CD4-positive, CD25-positive, alpha-beta regulatory T cell (primary cell): ENCODE data around the gene NHLRC3. TPM values are rescaled to one million over a fixed set of nuclear protein-coding genes. Genes with fewer than 3 reads are reported as not detected.
"Not testable (repeated sequence)": the region's sequence is repeated elsewhere in the genome, so short reads cannot be mapped to it uniquely, and the experiment has no call there.

Experiments
- ATAC-seq, 2 donors: fragments of 150-1000 bp; cut with Tn5 transposase; one replicate each; pipeline ENCODE4 v1.10.0; 2021; ENCODE audit warnings: low read depth in 2 of 2, moderate number of reproducible peaks in 2 of 2, moderate library complexity in 1 of 2
- DNase-seq, 3 donors: peaks; one replicate each; pipeline versions ENCODE4 v3.0.0 to v3.0.0-alpha.2; 2012 to 2022; ENCODE audit warnings: mixed read lengths in 1 of 3
- H3K27ac ChIP-seq: one replicate; pipeline ENCODE4 v1.7.0; 2013; ENCODE audit warnings: mild to moderate bottlenecking, low read length; ENCODE audit not compliant: insufficient read depth, poor library complexity, severe bottlenecking
- H3K27me3 ChIP-seq: one replicate; pipeline ENCODE4 v1.7.0; 2013; ENCODE audit warnings: low read length; ENCODE audit not compliant: control insufficient read depth, insufficient read depth
- H3K36me3 ChIP-seq: one replicate; pipeline ENCODE4 v1.7.0; 2013; ENCODE audit warnings: mild to moderate bottlenecking, low read length, moderate library complexity; ENCODE audit not compliant: control insufficient read depth, insufficient read depth
- H3K4me1 ChIP-seq: 2 replicates; pipeline ENCODE4 v1.7.0; 2013; ENCODE audit warnings: mild to moderate bottlenecking, low read length; ENCODE audit not compliant: insufficient read depth, control insufficient read depth, poor library complexity, severe bottlenecking
- H3K4me3 ChIP-seq: one replicate; pipeline ENCODE4 v1.7.0; 2013; ENCODE audit warnings: low read depth, mild to moderate bottlenecking, low read length, moderate library complexity
- H3K9me3 ChIP-seq, 2 experiments: 1 replicate in 1 of 2; 2 replicates in 1 of 2; pipeline ENCODE4 v1.7.0; 2013; ENCODE audit warnings: low read length in 2 of 2, mild to moderate bottlenecking in 1 of 2, moderate library complexity in 1 of 2; ENCODE audit not compliant: control insufficient read depth in 2 of 2
- H3K27ac Mint-ChIP-seq, 3 donors: one replicate each; pipeline ENCODE4 v1.8.0; 2020 to 2022; ENCODE audit warnings: mild to moderate bottlenecking in 3 of 3, mixed read lengths in 3 of 3, moderate library complexity in 2 of 3
- H3K27me3 Mint-ChIP-seq: one replicate; pipeline ENCODE4 v1.8.0; 2022; ENCODE audit warnings: mild to moderate bottlenecking, mixed read lengths
- H3K36me3 Mint-ChIP-seq: one replicate; pipeline ENCODE4 v1.8.0; 2020; ENCODE audit warnings: mixed read lengths
- H3K4me1 Mint-ChIP-seq, 4 donors: one replicate each; pipeline ENCODE4 v1.8.0; 2020 to 2022; ENCODE audit warnings: mixed read lengths in 4 of 4, mild to moderate bottlenecking in 1 of 4
- H3K4me3 Mint-ChIP-seq, 4 donors: one replicate each; pipeline ENCODE4 v1.8.0; 2020 to 2022; ENCODE audit warnings: mild to moderate bottlenecking in 4 of 4, mixed read lengths in 4 of 4, moderate library complexity in 3 of 4
- H3K9me3 Mint-ChIP-seq, 7 donors: one replicate each; pipeline ENCODE4 v1.8.0; 2020 to 2022; ENCODE audit warnings: mixed read lengths in 7 of 7, mild to moderate bottlenecking in 3 of 7, moderate library complexity in 2 of 7
- polyA plus RNA-seq, 4 donors: library from polyadenylated mRNA; unstranded; fragments of 300-500 nt; fragmentation: Illumina TruSeq; gene quantifications; one replicate each; pipeline ENCODE4 v1.2.3, GENCODE V29; 2021
- total RNA-seq: library from RNA; stranded (reverse); gene quantifications from one replicate; pipeline ENCODE4 v1.2.3, GENCODE V29; 2022

Gene NHLRC3
- total RNA-seq (13.7 TPM), polyA plus RNA-seq (1 to 10 TPM; 5.2 to 7.2 (median 6.5) TPM)

DNA sequence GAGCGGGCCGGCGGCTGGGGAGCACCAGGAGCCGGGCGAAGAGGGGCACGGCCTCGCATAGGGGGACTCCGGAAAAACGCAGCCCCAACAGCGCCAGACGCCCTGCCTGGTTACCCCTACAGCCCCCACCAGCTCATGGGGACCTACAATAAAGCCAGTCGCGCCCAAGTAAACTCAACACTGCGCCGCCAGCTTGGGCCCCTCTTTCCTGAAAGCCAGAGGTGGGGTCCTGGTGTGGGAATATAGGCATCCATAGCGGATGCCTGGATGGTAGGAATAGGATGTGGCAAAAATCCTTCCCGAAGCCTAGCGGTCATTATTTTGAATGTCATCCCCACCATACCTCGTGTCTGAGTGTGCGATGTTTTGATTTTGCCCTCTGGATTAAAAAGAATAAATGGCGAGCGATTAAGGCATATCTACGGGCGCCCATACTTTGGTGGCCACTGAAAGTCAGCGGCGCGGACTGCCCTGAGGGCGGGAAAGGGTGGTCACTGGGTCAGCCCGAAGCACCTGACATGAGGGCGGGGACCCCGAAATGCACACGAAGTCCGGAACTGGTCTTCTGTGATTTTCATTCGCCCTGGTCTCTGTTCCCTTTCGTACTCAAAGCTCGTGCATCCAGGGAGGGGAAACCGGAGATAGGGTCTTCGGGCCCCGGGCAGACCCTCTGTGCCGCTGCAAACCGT, at the start of gene NHLRC3, which contains the start of gene PROSER1:
Gene NHLRC3, plus strand, starts transcription at position 577 of the 689 bp plus-strand sequence. CDS start 184 bp downstream, outside the sequence.
Gene PROSER1, minus strand, starts transcription at position 210 of the 689 bp plus-strand sequence. CDS start 847 bp downstream, outside the sequence.
- Mint-ChIP-seq H3K4me1 (peaks cover 34 to 66% (median 51%) of the 10 kb centered on the region in 4 donors), H3K4me3 (peak within 1 kb of the TSS; percentile 94 to 99 (median 97)), H3K36me3 (peaks cover 4% of the 10 kb centered on the region), H3K27me3 (no peaks in the 10 kb centered on the region), H3K9me3 (no peaks in the 10 kb centered on the region), H3K27ac (peak within 1 kb of the TSS; percentile 97 to 98 (median 98))
- H3K27me3 ChIP-seq: no peaks in the 10 kb centered on the region
- H3K4me3 ChIP-seq: peak within 1 kb of the TSS; percentile 99
- DNase-seq: peak; percentile 70 to 86 (median 83)
- H3K36me3 ChIP-seq: no peaks in the 10 kb centered on the region
- peak; percentile 80 to 81 for ATAC-seq
- no peaks in the 10 kb centered on the region for H3K9me3 ChIP-seq
- peak within 1 kb of the TSS; percentile 80 for H3K27ac ChIP-seq
- H3K4me1 ChIP-seq: peaks cover 45% of the 10 kb centered on the region

DNA sequence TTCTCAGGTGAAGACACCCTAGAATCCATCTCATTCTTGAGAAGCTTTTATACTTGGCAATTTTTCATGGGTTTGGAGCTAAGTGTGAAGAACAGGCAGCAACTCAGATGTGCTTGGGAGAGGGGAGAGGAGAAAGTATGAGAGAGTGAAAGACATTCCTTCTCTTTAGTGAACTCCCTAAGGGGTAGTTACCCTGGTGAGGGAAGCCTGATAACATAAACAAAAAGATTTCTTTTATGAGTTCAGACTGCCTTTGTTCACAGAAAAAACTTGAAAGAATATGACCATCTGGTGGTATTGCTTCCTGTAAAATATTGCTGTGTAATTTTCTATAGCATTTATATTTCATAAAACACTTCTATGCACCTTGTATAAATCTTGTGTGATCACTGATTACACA, 47.6 kb upstream of the NHLRC3 start, which contains the start of gene STOML3:
Gene STOML3, minus strand, starts transcription at position 139 of the 400 bp plus-strand sequence. Its CDS starts 110 bp downstream, at position 29.
- Histone ChIP-seq H3K4me3 (no peak within 1 kb of the TSS), H3K9me3 (no peaks in the 10 kb centered on the region), H3K36me3 (no peaks in the 10 kb centered on the region), H3K27me3 (no peaks in the 10 kb centered on the region), H3K4me1 (no peaks in the 10 kb centered on the region), H3K27ac (no peak within 1 kb of the TSS)
- Mint-ChIP-seq H3K27ac (peak within 1 kb of the TSS in 1 of 3 donors; percentile 44), H3K4me1 (no peaks in the 10 kb centered on the region), H3K9me3 (peaks cover 0 to 3% (median 0%) of the 10 kb centered on the region in 7 donors), H3K27me3 (no peaks in the 10 kb centered on the region), H3K4me3 (no peak within 1 kb of the TSS), H3K36me3 (no peaks in the 10 kb centered on the region)
- no peak for DNase-seq
- no peak for ATAC-seq

GRCh38 chr13:38993381-38993780, 44.9 kb upstream of the NHLRC3 start:
- Mint-ChIP-seq H3K4me1 (no peaks in the 10 kb centered on the region), H3K9me3 (peaks cover 0 to 3% (median 0%) of the 10 kb centered on the region in 7 donors)

DNA sequence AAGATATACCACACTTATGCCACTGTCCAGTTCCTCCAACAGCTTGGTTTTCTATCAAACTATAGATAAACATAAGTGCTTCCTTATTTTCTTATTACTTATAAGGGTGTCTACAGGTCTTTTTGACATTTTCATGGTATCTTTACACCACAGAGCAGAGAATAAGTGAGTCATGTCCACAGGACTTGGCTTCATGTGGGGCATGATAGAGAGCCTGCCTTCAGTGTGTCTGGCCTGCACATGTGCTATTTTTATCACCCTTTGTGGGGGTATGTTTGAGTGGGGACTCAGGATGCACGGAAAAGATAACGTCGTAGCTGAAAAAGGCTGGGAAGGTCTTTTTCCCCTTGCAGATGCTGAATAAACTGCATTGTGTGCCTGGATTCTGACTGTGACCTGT, 39.5 kb upstream of the NHLRC3 start:
- H3K4me1 ChIP-seq: no peaks in the 10 kb centered on the region
- ATAC-seq: no peak

More at GRCh38 chr13:38993381-38993780, 44.9 kb upstream of the NHLRC3 start:
- Mint-ChIP-seq H3K27ac (no peak overlapping the region), H3K36me3 (no peaks in the 10 kb centered on the region), H3K27me3 (no peaks in the 10 kb centered on the region), H3K4me3 (no peak overlapping the region)
- ATAC-seq: no peak
- no peaks in the 10 kb centered on the region for H3K36me3 ChIP-seq
- H3K27ac ChIP-seq: no peak overlapping the region
- no peak overlapping the region for H3K4me3 ChIP-seq
- H3K4me1 ChIP-seq: no peaks in the 10 kb centered on the region
- H3K9me3 ChIP-seq: no peaks in the 10 kb centered on the region
- H3K27me3 ChIP-seq: no peaks in the 10 kb centered on the region
- DNase-seq: no peak

DNA sequence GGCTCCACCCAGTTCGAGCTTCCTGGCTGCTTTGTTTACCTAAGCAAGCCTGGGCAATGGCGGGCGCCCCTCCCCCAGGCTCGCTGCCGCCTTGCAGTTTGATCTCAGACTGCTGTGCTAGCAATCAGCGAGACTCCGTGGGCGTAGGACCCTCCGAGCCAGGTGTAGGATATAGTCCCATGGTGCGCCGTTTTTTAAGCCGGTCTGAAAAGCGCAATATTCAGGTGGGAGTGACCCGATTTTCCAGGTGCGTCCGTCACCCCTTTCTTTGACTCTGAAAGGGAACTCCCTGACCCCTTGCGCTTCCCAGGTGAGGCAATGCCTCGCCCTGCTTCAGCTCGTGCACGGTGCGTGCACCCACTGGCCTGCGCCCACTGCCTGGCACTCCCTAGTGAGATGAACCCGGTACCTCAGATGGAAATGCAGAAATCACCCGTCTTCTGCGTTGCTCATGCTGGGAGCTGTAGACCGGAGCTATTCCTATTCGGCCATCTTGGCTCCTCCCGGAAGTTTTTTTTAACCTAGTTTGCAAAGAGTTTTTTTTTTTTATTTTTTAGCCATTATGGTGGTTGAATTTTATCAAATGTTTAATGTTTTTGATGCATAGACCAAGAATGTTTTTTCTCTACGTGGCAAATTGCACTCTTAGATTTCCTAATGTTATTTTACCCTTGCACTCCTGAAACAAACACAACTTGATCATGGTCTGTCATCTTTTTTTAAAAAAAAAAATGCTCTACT, 31.7 kb upstream of the NHLRC3 start:
- Mint-ChIP-seq H3K27ac (peak overlapping the region in 1 of 3 donors; percentile 36), H3K4me3 (peak overlapping the region in 1 of 4 donors; percentile 29), H3K36me3 (peaks cover 19% of the 10 kb centered on the region)
- H3K9me3 Mint-ChIP-seq, H3K4me1 ChIP-seq, H3K4me3 ChIP-seq, ATAC-seq, H3K4me1 Mint-ChIP-seq, H3K9me3 ChIP-seq, DNase-seq, H3K27ac ChIP-seq, H3K27me3 ChIP-seq, H3K27me3 Mint-ChIP-seq: not testable (repeated sequence)
- H3K36me3 ChIP-seq: peaks cover 14% of the 10 kb centered on the region

More for the DNA sequence above, 39.5 kb upstream of the NHLRC3 start:
- Mint-ChIP-seq H3K4me3 (no peak overlapping the region), H3K9me3 (no peaks in the 10 kb centered on the region), H3K27ac (no peak overlapping the region), H3K27me3 (no peaks in the 10 kb centered on the region), H3K4me1 (no peaks in the 10 kb centered on the region), H3K36me3 (no peaks in the 10 kb centered on the region)
- Histone ChIP-seq H3K36me3 (no peaks in the 10 kb centered on the region), H3K9me3 (no peaks in the 10 kb centered on the region), H3K27me3 (no peaks in the 10 kb centered on the region), H3K4me3 (no peak overlapping the region), H3K27ac (no peak overlapping the region)
- DNase-seq: no peak

GRCh38 chr13:39012608-39013007, 25.6 kb upstream of the NHLRC3 start:
- H3K9me3 ChIP-seq: no peaks in the 10 kb centered on the region
- DNase-seq (no peak), ATAC-seq (no peak)
- Mint-ChIP-seq H3K27ac (no peak overlapping the region), H3K9me3 (no peaks in the 10 kb centered on the region), H3K36me3 (peaks cover 56% of the 10 kb centered on the region), H3K4me1 (peaks cover 0 to 6% (median 3%) of the 10 kb centered on the region in 4 donors), H3K4me3 (no peak overlapping the region), H3K27me3 (no peaks in the 10 kb centered on the region)
- no peak overlapping the region for H3K27ac ChIP-seq
- no peaks in the 10 kb centered on the region for H3K27me3 ChIP-seq
- no peaks in the 10 kb centered on the region for H3K4me1 ChIP-seq
- H3K4me3 ChIP-seq: no peak overlapping the region
- peaks cover 60% of the 10 kb centered on the region for H3K36me3 ChIP-seq

DNA sequence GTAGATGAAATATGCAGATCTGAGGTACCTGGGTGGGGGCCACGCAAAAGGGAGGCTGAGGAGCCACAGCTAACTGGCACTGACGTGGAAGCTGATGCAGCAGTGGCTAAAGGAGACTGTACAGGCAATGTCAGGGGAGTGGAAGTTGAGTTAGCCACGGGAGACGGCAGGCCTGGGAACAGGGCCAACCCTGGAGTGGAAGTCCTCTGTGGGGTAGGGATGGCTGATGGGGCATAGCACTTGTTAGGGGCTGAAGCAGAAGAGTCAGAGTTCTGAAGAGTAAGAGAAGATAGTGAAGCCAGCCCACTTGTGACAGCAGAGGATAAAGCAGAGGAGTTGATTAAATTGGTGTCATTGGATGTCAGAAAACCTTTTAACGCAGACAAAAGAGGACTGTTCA, 24.8 kb upstream of the NHLRC3 start:
- no peak overlapping the region for H3K4me3 Mint-ChIP-seq
- peaks cover 60% of the 10 kb centered on the region for H3K36me3 ChIP-seq

More for the DNA sequence above, 24.8 kb upstream of the NHLRC3 start:
- no peaks in the 10 kb centered on the region for H3K9me3 ChIP-seq
- Mint-ChIP-seq H3K27ac (peak overlapping the region; percentile 5 to 87 (median 74)), H3K36me3 (peaks cover 55% of the 10 kb centered on the region), H3K27me3 (no peaks in the 10 kb centered on the region), H3K4me1 (peaks cover 0 to 6% (median 3%) of the 10 kb centered on the region in 4 donors), H3K9me3 (no peaks in the 10 kb centered on the region)
- no peak for DNase-seq
- H3K4me1 ChIP-seq: no peaks in the 10 kb centered on the region
- no peaks in the 10 kb centered on the region for H3K27me3 ChIP-seq
- H3K4me3 ChIP-seq: no peak overlapping the region
- ATAC-seq: no peak
- no peak overlapping the region for H3K27ac ChIP-seq
